K562 (cell line): ENCODE results near the gene ZFPM1. TPM values are rescaled to one million over a fixed set of nuclear protein-coding genes. Genes with fewer than 3 reads are reported as not detected.

Source experiments
- ARID4B ChIP-seq: sonication (generic); formaldehyde crosslinking; IDR thresholded peaks from 2 replicates; pipeline ENCODE4 v1.8.0; 2022; ENCODE audit warnings: mild to moderate bottlenecking, missing genetic modification reagents
- CBX1 ChIP-seq: sonication (generic); IDR thresholded peaks from 2 replicates; pipeline ENCODE4 v1.6.1; 2016; ENCODE audit warnings: antibody characterized with exemption, low read depth, mild to moderate bottlenecking
- EP400 ChIP-seq: fragments of 450-650 bp; IDR thresholded peaks from 2 replicates; pipeline ENCODE4 v1.6.1; 2017; ENCODE audit warnings: antibody characterized with exemption, mild to moderate bottlenecking, moderate library complexity
- KLF13 ChIP-seq: fragments of 450-650 bp; IDR thresholded peaks from 2 replicates; pipeline ENCODE4 v1.6.1; 2016; ENCODE audit warnings: missing genetic modification characterization, low read depth, mild to moderate bottlenecking, missing compliant biosample characterization, moderate library complexity, borderline replicate concordance
- MEF2A ChIP-seq: IDR thresholded peaks from 2 replicates; pipeline ENCODE4 v1.6.1; 2011; ENCODE audit warnings: low read depth, mild to moderate bottlenecking, low read length, moderate library complexity; ENCODE audit not compliant: control insufficient read depth
- NCOR1 ChIP-seq: fragments of 450-650 bp; IDR thresholded peaks from 2 replicates; pipeline ENCODE4 v1.6.1; 2016; ENCODE audit warnings: mild to moderate bottlenecking, moderate library complexity
- SNIP1 ChIP-seq: fragments of 450-650 bp; IDR thresholded peaks from 2 replicates; pipeline ENCODE4 v1.7.1; 2017; ENCODE audit warnings: low read depth, mild to moderate bottlenecking
- ZBTB8A ChIP-seq: fragments of 450-650 bp; IDR thresholded peaks from 2 replicates; pipeline ENCODE4 v1.6.1; 2018; ENCODE audit warnings: mild to moderate bottlenecking, moderate library complexity; ENCODE audit not compliant: partially characterized antibody
- ZKSCAN1 ChIP-seq: fragments of 150-350 bp; IDR thresholded peaks from 2 replicates; pipeline ENCODE4 v1.6.1; 2016; ENCODE audit warnings: low read depth, low read length
- ZNF124 ChIP-seq: sonication (generic); formaldehyde crosslinking; IDR thresholded peaks from 2 replicates; pipeline ENCODE4 v1.8.1; 2022; ENCODE audit warnings: missing genetic modification reagents
- ZNF134 ChIP-seq: fragments of 250-450 bp; sonication (Bioruptor Pico); conservative IDR thresholded peaks from 2 replicates; pipeline ENCODE4 v1.4.0; 2020
- ZNF253 ChIP-seq: fragments of 250-450 bp; sonication (Bioruptor Pico); conservative IDR thresholded peaks from 2 replicates; pipeline ENCODE4 v1.6.1; 2021; ENCODE audit warnings: mild to moderate bottlenecking
- ZNF507 ChIP-seq: conservative IDR thresholded peaks from 2 replicates; pipeline ENCODE4 v1.6.1; 2017; ENCODE audit warnings: missing genetic modification characterization, missing compliant biosample characterization
- ZNF512 ChIP-seq: IDR thresholded peaks from 2 replicates; pipeline ENCODE4 v1.6.1; 2016; ENCODE audit warnings: missing genetic modification characterization, missing compliant biosample characterization
- ZNF518B ChIP-seq: fragments of 250-450 bp; sonication (Bioruptor Pico); IDR thresholded peaks from 2 replicates; pipeline ENCODE4 v1.5.0; 2021; ENCODE audit warnings: mild to moderate bottlenecking, moderate library complexity
- ZNF639 ChIP-seq, 2 experiments: fragments of 200-800 bp in 1 of 2; sonication (Bioruptor generic) in 1 of 2; sonication (generic) in 1 of 2; formaldehyde crosslinking in 1 of 2; IDR thresholded peaks in 1 of 2; conservative IDR thresholded peaks in 1 of 2; 2 replicates each; pipeline versions ENCODE4 v1.5.0 to v1.6.1; 2016 to 2020; ENCODE audit warnings: missing compliant biosample characterization in 1 of 2, missing genetic modification characterization in 1 of 2, missing genetic modification reagents in 1 of 2
- ZNF830 ChIP-seq: fragments of 250-450 bp; sonication (Bioruptor Pico); IDR thresholded peaks from 2 replicates; pipeline ENCODE4 v1.5.0; 2021; ENCODE audit warnings: mild to moderate bottlenecking
- polyA plus RNA-seq, 8 experiments: library from polyadenylated mRNA; depleted of rRNA in 4 of 8; stranded (reverse) in 5 of 8; unstranded in 3 of 8; fragments of >200 nt; fragmentation: Nextera tagmentation in 2 of 8; fragmentation: Illumina TruSeq in 1 of 8; extraction: Ambion mirVana in 2 of 8; extraction: Trizol in 1 of 8; gene quantifications; 2 replicates each; pipeline versions ENCODE4 v1.2.1 to v1.2.3, GENCODE V29; 2011 to 2014; ENCODE audit warnings: inconsistent platforms in 1 of 8, missing spikeins in 1 of 8
- total RNA-seq, 7 experiments: library from RNA; depleted of rRNA in 6 of 7; stranded (reverse); fragments of >200 nt in 6 of 7; fragmentation: Illumina TruSeq in 2 of 7; extraction: Trizol in 2 of 7; gene quantifications; 2 replicates each; pipeline versions ENCODE4 v1.2.1 to v1.2.3, GENCODE V29; 2011 to 2021; ENCODE audit warnings: low replicate concordance in 1 of 7

Gene ZFPM1
- total and polyA plus RNA-seq, 9 of the 15 experiments (the other 6 are each of a cell fraction or from before 2014, with no cell fraction given) = 0.03 to 35.9 (median 1.4) TPM

- peak; percentile 55; the same call in 1 of the 2 replicates for TF ChIP-seq ZKSCAN1
- no peak for TF ChIP-seq MEF2A
- peak; percentile 78; the same call in 1 of the 2 replicates for TF ChIP-seq EP400
- TF ChIP-seq ZNF124 (CRISPR knock-in tag) = no peak
- peak; percentile 96 for TF ChIP-seq KLF13 (tag)
- TF ChIP-seq ZNF253 (CRISPR knock-in tag) = no peak
- TF ChIP-seq SNIP1 = no peak
- peak; percentile 92 for TF ChIP-seq ARID4B
- TF ChIP-seq ZNF512 (tag) = no peak
- no peak for TF ChIP-seq CBX1
- TF ChIP-seq ZNF507 (tag) = no peak
- no peak for TF ChIP-seq ZBTB8A
- no peak for TF ChIP-seq ZNF830 (CRISPR knock-in tag)
- TF ChIP-seq NCOR1 = no peak; the same call in 1 of the 2 replicates
- TF ChIP-seq ZNF134 (CRISPR knock-in tag) = no peak
- TF ChIP-seq ZNF518B (CRISPR knock-in tag) = no peak
- peak in 1 of 2 experiments; percentile 93; a peak in 2 of 4 replicates for TF ChIP-seq ZNF639 (CRISPR knock-in tag; conservative IDR thresholded peaks at IDR 0.05 in 1 of 2, IDR thresholded peaks at IDR 0.05 in 1 of 2)
These were observed 117.1 kb downstream of the ZFPM1 start, which contains the start of gene ZC3H18 (continued) for GRCh38 chr16:88569985-88570690.
